HG02798 (cell line): Measurements from ENCODE around the gene CRELD2.

Experiments used
- ATAC-seq: cut with Tn5 transposase; IDR thresholded peaks from one replicate; pipeline ENCODE4 v1.9.1; 2021; ENCODE audit warnings: mild to moderate bottlenecking; ENCODE audit not compliant: unreplicated experiment, poor library complexity

The CRELD2 gene

DNA sequence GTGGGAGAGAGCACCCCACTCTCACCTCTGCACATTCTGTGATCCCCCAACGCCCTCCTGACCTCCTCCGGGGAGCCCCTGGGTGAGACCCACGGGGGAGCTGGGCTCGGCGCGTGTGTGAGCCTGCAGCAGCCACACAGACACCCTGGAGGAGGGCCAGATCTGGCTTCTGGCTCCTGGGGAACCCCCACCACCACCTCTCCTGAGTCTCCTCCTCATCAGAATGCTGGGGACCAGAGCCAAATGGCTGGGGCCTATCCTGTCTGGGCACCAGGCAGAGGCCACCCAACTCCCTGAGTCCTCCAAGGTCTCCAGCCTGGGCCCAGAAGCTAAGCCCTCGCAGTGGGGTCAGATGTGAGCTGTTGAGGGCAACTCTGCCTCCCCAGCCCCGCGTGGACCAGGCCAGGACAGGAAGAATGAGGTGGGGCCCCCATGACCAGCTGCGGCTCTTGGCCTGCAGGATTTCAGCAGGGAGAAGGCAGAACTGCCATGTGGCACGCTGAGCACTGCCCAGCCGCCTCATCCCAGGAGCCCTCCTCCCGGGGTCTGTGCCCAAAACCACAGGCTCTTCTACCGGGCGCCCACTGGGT lies 36.7 kb downstream of the CRELD2 start:
- ATAC-seq: no peak

DNA sequence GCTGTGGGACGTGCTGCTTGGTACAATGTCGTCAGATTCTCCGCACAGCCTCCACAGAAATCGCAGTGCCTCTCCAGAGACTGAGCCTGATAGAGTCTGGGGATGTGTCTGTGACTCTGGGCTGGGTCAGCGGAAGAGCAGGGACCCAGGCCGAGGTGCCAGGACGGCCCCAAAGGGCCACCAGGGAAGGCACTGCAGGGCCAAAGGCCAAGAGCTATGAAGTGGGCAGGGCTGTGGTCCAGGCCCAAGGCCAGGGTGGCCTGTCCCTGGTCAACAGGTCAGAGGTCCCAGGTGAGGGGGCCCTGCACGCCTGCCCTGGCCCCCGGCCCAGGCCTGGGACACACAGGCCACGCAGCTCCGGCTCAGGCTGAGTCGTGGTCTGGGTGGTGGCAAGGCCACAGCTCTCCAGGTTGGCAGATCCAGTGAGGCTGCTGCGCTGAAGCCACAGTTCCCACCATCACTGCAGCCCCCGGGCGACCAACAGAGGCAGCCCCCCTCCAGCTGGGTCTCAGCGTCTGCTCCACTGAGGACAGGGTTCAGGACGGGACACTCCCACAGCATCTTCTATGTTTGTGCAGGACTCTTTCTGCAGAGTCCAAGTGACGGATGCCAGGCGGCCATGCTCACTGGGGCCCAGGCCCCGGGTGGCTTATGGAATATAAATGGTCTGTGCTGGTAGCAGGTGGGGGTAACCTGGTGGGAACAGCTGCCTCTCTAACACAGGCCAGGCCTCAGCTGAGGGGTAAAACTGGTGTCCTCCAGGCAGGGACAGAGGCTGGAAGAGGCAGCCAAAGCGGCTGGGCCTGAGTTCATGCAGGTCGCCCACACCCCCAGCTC lies 37.4 kb downstream of the CRELD2 start:
- no peak for ATAC-seq

DNA sequence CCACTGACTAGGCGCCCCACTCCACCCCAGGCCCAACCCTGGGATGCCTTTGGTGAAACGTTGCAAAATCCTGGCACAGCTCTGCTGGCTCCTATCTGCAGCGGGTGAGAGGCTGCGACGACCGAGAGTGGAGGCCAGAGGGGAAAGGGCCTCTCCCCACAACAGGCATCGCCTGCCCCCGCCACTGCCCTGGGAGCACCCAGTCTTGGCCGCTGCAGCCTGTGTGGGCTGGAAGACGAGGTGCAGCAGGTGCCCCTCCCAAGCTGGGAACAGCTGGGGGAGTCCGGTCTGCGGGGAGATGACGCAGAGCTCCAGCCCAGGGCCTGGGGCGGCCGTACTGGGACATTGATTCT lies 38.0 kb downstream of the CRELD2 start:
- no peak for ATAC-seq

DNA sequence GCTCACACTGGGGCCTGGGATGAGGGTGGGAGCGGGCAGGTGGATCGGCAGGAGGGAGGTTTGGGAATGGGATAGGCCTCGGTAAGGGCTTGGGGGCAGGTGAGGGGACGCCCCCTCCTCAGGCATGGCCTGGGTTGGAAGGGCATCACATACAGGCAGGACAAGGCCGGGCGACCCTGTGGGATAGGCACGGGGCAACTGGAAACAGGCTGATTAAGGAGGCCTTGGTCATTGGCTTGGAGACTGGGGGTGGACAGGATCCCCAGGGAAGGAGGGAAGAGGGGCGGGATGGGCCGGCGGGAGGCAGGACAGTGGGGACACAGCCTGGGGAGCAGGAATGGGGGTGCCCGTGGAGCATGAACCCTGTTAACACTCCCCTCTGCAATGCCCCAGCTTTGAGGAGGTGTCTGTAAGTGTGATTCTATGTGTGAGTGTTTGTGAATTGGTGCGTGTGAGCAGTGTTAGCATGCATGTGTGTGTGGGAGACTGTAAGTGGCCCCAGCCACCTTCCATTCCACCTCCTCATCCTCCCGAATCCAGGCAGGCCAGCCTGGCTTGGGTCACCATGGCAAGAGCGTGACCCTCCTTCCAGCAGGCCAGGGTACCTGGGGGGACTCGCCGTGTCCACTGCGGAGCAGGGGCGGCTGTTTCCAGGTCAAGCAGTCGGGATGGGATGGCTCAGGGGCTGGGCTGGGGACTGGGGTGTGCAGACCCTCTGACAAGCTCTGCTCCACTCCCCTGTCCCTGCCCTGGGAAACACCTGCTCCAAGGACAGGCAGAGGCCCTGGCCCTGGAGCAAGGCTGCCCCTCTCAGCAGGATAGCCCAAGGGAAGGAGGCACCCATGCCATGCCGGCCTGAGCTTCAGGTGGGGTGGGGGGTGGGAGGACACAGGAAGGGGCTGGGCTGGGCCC lies 38.7 kb downstream of the CRELD2 start:
- no peak for ATAC-seq

DNA sequence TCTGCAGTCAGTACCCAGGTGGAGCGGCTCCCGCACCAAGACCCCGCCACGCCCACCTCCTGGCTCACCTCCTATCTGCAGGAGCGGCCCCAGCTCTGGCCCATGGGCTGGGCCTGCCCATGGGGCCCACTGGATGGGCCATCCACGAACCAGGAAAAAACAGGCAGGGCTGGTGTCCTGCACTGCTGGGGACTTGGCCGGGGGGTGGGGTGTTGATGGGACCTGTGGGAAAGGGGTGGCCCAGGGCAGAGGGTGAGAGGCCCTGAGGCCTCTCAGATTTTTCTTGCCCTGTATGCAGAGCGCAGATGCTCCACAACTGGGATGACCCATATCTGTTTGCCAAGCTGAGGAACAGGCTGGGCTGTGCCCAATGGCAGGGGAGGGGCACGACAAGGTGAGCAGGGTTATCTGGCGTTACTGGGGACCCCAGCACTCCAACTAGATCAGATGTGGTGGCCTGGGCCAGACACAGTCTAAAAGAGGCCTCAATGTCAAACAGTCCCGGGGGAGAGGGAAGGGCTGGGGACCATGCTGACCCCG lies 39.5 kb downstream of the CRELD2 start:
- ATAC-seq: no peak

DNA sequence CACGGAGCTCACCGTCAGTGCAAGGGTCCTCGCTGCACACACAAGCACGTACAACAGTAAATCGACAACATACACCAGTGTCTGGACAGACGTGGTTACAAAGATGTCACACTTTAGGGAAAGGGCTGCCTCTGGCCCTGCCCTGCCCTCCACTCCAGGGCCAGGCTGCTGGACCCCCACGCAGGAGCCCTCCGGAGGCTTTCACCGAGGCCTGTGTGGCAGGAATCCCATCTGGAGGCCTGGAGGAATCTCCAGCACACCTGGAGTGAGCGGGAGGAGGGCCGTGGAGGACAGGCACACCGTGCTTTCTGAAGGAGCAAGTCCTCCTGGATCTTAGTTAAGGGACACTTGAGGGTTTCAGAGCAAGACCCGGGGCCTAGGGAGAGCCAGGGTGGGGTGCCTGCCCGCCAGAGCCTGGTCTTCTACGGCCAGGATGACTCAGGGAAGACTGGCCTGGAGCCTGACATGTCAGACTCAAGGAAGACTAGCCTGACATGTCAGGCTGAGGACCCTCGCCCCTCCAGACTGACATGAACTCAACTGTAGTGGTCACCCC lies 40.0 kb downstream of the CRELD2 start:
- ATAC-seq: no peak

DNA sequence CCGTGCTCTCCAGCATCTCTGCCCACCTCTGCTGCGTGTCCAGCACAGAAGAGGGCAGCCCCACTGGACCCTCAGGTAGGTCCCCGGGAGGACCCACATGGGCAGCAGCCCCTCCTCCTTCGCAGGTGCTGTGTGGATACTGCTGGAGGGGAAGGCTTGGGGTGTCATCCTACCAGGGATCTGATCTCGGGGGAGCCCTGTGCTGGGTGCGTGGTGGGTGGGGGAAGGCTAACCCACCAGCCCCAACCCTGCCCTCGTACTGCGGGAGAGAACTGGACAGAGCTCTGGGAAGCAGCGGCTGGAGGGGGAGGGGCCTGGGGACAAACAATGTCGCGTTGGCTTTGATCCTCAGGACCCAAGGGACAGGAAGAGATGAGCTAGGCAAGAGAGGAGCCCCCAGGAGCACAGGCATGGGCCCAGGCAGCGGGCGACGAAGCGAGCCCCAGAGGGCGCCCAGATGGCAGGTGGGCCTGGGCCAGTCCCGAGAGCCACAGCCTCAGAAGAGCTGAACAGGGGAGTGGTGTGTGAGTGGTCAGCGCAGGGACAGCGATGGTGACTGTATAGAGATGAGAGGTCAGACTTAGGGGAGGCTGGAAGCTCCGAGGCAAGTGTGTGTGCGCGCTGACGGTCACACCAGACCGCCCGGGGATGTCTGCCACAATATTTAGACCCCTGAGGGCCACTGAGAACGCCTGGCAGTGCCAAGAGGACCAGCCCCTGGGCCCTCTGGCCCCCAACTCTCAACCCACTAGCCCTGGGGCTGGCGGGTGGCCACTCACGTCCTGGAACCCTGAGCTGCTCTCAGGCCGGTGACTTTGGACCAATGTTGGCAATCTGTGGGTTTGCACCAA lies 40.7 kb downstream of the CRELD2 start:
- no peak for ATAC-seq

DNA sequence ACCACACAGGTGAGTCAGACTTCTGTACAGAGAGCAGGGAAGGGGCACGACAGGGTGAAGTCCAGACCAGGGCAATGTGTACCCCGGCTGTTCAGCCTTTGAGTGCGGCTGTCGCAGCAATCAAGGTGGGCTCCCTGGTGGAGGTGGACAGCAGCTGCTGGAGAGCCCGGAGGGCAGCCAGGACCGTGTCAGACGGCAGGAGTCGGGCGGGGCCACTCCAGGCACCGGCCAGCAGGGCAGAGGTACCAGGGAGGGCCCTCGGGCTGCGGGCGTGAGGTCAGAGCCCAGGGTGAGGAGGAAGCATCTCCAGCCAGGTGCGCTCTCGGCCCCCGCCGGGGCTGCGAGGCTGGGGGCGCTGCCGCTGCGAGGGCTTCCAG lies 41.3 kb downstream of the CRELD2 start:
- no peak for ATAC-seq

DNA sequence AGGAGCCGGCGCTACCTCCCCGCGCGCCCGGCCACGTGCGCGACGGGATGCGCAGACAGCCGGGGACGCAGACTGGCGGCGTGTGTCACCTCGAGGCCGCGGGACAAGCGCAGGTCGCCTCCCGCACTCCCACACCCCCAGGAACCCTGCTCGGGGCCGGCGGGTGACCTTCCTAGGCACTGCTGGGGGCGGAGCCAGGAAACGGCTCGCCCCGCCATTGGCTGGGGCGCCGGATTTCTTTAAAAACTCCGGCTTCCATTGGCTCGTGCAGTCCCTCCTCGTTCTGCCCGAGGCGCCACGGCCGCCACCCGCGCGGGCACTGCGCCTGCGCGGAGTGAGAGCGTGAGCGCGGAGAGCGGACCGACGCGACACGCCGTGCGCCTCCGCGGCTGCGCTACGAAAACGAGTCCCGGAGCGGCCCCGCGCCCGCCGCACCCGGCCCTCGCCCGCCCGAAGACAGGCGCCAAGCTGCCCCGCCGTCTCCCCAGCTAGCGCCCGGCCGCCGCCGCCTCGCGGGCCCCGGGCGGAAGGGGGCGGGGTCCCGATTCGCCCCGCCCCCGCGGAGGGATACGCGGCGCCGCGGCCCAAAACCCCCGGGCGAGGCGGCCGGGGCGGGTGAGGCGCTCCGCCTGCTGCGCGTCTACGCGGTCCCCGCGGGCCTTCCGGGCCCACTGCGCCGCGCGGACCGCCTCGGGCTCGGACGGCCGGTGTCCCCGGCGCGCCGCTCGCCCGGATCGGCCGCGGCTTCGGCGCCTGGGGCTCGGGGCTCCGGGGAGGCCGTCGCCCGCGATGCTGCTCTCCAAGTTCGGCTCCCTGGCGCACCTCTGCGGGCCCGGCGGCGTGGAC lies 41.9 kb downstream of the CRELD2 start, which contains the start of gene PIM3:
TSS of gene PIM3 (plus strand) at position 614 of the 846 bp plus-strand sequence. CDS start at position 790, 176 bp downstream.
- peak; percentile 76 for ATAC-seq

DNA sequence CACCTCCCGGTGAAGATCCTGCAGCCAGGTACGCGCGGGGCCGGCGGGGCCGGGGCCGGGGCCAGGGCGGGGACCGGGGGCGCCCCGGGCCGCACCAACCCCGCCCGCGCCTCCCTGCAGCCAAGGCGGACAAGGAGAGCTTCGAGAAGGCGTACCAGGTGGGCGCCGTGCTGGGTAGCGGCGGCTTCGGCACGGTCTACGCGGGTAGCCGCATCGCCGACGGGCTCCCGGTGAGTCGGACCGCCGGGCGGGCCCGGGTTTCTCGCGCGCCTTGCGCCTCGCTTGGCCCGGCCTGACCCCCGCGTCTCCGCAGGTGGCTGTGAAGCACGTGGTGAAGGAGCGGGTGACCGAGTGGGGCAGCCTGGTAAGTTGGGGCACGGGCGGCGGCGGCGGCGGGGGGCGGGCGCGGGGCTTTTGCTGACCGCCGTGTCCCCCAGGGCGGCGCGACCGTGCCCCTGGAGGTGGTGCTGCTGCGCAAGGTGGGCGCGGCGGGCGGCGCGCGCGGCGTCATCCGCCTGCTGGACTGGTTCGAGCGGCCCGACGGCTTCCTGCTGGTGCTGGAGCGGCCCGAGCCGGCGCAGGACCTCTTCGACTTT lies 42.7 kb downstream of the CRELD2 start:
- ATAC-seq: no peak

DNA sequence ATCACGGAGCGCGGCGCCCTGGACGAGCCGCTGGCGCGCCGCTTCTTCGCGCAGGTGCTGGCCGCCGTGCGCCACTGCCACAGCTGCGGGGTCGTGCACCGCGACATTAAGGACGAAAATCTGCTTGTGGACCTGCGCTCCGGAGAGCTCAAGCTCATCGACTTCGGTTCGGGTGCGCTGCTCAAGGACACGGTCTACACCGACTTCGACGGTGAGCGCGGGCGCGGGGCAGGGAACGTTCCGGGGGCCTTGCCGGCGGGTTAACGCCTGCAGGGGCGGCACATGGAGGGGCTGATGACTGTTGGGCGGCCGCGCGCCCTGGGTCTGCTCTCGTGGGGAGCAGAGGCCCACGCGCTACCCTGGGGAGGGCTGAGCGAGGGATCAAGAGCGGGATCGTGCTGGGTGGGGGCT lies 43.2 kb downstream of the CRELD2 start:
- ATAC-seq: no peak

DNA sequence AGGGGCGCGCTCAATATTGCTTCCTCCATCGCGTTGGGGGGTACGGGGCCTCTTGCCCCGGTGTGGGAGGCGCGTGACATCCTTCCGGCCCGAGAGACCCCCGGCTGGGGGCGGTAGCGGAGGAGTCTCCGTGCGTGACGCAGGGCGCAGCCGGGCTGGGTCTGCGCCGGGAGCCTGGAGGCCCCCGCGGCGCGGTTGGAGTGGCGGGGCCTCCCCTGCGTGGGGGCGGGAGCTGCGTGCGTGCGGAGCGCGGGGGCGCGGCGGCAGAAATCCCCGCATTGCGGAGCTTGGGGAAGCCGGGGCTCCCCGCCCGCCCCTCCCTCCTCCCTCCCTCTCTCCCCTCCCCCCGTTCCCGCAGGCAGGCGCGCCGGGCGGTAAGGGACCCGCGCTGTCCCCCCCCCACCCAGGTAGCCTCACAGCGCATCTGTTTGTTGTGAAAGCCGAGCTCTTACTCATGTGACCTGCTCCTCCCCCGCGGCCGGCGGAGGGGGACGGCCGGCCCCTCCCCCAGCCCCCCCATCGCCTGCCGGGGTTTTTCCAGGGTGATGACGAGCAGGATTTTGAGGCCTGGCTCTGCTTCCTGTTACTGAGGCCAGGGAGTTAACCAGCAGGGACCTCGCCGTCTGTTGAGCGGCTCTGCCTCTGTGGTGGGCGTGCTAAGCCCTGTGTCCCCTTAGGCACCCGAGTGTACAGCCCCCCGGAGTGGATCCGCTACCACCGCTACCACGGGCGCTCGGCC lies 43.7 kb downstream of the CRELD2 start:
- ATAC-seq: peak; percentile 21

DNA sequence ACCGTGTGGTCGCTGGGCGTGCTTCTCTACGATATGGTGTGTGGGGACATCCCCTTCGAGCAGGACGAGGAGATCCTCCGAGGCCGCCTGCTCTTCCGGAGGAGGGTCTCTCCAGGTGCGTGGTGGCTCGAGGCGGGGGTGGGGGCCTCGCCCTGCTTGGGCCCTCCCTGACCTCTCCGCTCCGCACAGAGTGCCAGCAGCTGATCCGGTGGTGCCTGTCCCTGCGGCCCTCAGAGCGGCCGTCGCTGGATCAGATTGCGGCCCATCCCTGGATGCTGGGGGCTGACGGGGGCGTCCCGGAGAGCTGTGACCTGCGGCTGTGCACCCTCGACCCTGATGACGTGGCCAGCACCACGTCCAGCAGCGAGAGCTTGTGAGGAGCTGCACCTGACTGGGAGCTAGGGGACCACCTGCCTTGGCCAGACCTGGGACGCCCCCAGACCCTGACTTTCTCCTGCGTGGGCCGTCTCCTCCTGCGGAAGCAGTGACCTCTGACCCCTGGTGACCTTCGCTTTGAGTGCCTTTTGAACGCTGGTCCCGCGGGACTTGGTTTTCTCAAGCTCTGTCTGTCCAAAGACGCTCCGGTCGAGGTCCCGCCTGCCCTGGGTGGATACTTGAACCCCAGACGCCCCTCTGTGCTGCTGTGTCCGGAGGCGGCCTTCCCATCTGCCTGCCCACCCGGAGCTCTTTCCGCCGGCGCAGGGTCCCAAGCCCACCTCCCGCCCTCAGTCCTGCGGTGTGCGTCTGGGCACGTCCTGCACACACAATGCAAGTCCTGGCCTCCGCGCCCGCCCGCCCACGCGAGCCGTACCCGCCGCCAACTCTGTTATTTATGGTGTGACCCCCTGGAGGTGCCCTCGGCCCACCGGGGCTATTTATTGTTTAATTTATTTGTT lies 44.6 kb downstream of the CRELD2 start:
- no peak for ATAC-seq

DNA sequence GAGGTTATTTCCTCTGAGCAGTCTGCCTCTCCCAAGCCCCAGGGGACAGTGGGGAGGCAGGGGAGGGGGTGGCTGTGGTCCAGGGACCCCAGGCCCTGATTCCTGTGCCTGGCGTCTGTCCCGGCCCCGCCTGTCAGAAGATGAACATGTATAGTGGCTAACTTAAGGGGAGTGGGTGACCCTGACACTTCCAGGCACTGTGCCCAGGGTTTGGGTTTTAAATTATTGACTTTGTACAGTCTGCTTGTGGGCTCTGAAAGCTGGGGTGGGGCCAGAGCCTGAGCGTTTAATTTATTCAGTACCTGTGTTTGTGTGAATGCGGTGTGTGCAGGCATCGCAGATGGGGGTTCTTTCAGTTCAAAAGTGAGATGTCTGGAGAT lies 45.2 kb downstream of the CRELD2 start:
- no peak for ATAC-seq

DNA sequence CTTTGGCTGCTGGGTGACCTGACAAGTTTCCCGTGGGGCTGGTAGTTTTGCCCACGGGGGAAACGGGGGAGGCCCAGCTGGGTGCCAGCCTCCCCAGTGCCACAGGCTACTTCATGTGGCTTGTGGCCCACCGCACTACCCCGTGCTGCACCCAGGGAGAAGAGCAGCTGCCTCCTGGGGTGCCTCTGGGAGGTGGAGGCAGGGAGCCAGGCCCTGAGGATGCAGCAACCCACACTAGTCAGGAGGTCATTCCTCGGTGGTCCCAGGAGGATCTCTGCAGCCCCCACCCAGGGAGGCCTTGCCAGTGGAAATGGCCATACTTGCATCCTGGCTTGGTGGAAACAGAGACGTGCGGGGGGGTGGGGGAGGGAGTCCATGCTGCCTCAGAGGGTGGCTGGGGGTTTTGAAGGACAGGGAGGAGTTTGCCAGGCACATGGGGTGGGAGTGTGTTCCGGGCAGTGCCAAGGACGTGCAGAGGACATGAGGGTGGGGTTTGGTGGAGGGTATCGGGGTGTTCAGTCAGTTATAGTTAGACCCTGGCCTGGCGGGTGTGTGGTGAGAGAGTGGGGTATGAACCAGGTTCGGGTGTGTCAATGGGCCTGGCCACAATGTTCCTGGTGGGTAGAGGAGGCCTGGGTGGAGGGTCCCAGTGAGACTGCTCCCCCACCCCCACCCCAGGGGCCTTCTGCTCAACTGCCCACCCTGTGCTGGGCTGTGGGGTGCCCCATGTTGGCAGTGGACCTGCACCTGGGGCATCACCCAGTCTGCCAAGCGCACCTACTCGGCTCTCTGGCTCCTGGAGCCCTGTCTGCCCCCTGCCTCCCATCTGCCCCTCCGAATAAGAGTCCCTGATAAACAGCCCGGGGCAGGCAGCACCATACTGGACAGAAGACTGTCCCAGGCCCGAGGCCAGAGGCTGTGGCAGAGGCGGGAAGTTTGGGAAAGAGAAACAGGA lies 46.0 kb downstream of the CRELD2 start:
- no peak for ATAC-seq
